Ishikawa (cell line): Measurements from ENCODE around the gene PCSK2.

ENCODE experiments used
- CEBPB ChIP-seq: IDR thresholded peaks from 2 replicates; pipeline ENCODE4 v1.6.1; 2012
- CREB1 ChIP-seq: IDR thresholded peaks from 2 replicates; pipeline ENCODE4 v1.6.1; 2012; ENCODE audit warnings: low read depth
- EP300 ChIP-seq: IDR thresholded peaks from 2 replicates; pipeline ENCODE4 v1.6.1; 2012; ENCODE audit warnings: borderline replicate concordance
- FOXM1 ChIP-seq: IDR thresholded peaks from 2 replicates; pipeline ENCODE4 v1.6.1; 2012; ENCODE audit warnings: low read depth, borderline replicate concordance
- MAX ChIP-seq: IDR thresholded peaks from 2 replicates; pipeline ENCODE4 v1.6.1; 2012
- NFIC ChIP-seq: IDR thresholded peaks from 2 replicates; pipeline ENCODE4 v1.6.1; 2012
- RAD21 ChIP-seq: IDR thresholded peaks from 2 replicates; pipeline ENCODE4 v1.6.1; 2012; ENCODE audit warnings: low read depth
- TAF1 ChIP-seq: IDR thresholded peaks from 2 replicates; pipeline ENCODE4 v1.6.1; 2012; ENCODE audit warnings: low read depth, mild to moderate bottlenecking
- TCF12 ChIP-seq: IDR thresholded peaks from 2 replicates; pipeline ENCODE4 v1.6.1; 2012; ENCODE audit warnings: low read depth
- TEAD4 ChIP-seq: IDR thresholded peaks from 2 replicates; pipeline ENCODE4 v1.6.1; 2012
- YY1 ChIP-seq: IDR thresholded peaks from 2 replicates; pipeline ENCODE4 v1.6.1; 2012; ENCODE audit warnings: low read depth
- TF ChIP-seq, protein P1 (sequence below): IDR thresholded peaks from 2 replicates; pipeline ENCODE4 v1.6.1; 2012; ENCODE audit warnings: low read depth, mild to moderate bottlenecking
- TF ChIP-seq, protein P2 (sequence below): IDR thresholded peaks from 2 replicates; pipeline ENCODE4 v1.6.1; 2012

DNA sequence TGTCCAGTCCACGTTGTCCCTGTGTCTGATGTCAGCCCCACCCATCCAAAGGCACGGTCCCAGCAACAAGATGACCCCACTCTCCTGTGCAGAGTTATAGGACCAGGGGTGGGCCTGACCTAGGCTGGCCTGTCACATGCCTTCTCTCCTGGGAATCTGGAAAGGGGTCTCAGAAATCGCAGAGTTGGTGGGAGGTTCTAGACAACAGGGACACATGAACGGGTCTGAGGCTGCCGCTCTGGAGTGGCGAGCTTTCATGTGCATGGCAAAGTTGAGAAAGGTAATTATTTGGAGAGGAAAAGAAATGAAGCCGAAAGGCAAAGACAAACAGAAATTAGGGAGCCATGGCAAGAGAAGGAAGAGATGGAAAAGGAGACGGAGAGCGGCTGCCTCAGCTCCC is 274.9 kb downstream of the PCSK2 start:
- TF ChIP-seq RAD21 = no peak
- no peak for TF ChIP-seq MAX
- TF ChIP-seq, protein P1, sequence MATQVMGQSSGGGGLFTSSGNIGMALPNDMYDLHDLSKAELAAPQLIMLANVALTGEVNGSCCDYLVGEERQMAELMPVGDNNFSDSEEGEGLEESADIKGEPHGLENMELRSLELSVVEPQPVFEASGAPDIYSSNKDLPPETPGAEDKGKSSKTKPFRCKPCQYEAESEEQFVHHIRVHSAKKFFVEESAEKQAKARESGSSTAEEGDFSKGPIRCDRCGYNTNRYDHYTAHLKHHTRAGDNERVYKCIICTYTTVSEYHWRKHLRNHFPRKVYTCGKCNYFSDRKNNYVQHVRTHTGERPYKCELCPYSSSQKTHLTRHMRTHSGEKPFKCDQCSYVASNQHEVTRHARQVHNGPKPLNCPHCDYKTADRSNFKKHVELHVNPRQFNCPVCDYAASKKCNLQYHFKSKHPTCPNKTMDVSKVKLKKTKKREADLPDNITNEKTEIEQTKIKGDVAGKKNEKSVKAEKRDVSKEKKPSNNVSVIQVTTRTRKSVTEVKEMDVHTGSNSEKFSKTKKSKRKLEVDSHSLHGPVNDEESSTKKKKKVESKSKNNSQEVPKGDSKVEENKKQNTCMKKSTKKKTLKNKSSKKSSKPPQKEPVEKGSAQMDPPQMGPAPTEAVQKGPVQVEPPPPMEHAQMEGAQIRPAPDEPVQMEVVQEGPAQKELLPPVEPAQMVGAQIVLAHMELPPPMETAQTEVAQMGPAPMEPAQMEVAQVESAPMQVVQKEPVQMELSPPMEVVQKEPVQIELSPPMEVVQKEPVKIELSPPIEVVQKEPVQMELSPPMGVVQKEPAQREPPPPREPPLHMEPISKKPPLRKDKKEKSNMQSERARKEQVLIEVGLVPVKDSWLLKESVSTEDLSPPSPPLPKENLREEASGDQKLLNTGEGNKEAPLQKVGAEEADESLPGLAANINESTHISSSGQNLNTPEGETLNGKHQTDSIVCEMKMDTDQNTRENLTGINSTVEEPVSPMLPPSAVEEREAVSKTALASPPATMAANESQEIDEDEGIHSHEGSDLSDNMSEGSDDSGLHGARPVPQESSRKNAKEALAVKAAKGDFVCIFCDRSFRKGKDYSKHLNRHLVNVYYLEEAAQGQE = no peak
- no peak for TF ChIP-seq EP300
- no peak for TF ChIP-seq NFIC
- no peak for TF ChIP-seq CREB1
- TF ChIP-seq TEAD4 = no peak
- TF ChIP-seq, protein P2, sequence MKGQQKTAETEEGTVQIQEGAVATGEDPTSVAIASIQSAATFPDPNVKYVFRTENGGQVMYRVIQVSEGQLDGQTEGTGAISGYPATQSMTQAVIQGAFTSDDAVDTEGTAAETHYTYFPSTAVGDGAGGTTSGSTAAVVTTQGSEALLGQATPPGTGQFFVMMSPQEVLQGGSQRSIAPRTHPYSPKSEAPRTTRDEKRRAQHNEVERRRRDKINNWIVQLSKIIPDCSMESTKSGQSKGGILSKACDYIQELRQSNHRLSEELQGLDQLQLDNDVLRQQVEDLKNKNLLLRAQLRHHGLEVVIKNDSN = no peak
- TF ChIP-seq TAF1 = no peak
- no peak for TF ChIP-seq TCF12
- TF ChIP-seq YY1 = no peak
- no peak for TF ChIP-seq FOXM1
- TF ChIP-seq CEBPB = no peak
